GM12864 (cell line): ENCODE results near the gene DCTN2.
"Not testable (repeated sequence)": the region's sequence is repeated elsewhere in the genome, so short reads cannot be mapped to it uniquely, and the experiment has no call there.

Experiments
- DNase-seq: peaks from one replicate; pipeline ENCODE4 v3.0.0-alpha.2; 2011; ENCODE audit warnings: low read depth
- H3K4me3 ChIP-seq: 2 replicates; pipeline ENCODE4 v1.5.1; 2011; ENCODE audit warnings: mild to moderate bottlenecking, low read depth, low read length, control low read depth
- CTCF ChIP-seq: IDR thresholded peaks from 2 replicates; pipeline ENCODE4 v1.5.1; 2011; ENCODE audit warnings: low read depth, mild to moderate bottlenecking, moderate library complexity, low read length, control low read depth, inconsistent platforms; ENCODE audit errors: missing control alignments

DCTN2 gene

GRCh38 chr12:57575771-57576612 is 29.0 kb upstream of the DCTN2 start:
- no peak for DNase-seq
- no peak overlapping the region for H3K4me3 ChIP-seq
- TF ChIP-seq CTCF = no peak

DNA sequence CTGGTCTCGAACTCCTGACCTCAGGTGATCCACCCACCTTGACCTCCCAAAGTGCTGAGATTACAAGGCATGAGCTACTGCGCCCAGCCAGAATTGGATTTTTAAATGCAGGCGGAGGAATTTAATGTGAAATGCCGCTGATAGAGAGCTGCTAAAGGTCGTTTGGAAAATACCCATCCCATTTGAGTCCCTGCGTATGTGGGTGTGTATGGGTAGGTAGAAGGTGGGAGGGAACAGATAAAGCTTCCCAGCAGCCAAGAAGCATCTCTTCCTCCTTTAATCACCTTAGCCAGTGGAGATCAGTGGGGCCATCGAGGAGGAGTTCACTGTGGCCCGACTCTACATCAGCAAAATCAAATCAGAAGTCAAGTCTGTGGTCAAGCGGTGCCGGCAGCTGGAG is 27.8 kb upstream of the DCTN2 start:
- H3K4me3 ChIP-seq = no peak overlapping the region
- TF ChIP-seq CTCF = no peak
- DNase-seq = no peak

GRCh38 chr12:57571926-57572762 is 25.2 kb upstream of the DCTN2 start:
- no peak for DNase-seq
- no peak overlapping the region for H3K4me3 ChIP-seq
- TF ChIP-seq CTCF = no peak

DNA sequence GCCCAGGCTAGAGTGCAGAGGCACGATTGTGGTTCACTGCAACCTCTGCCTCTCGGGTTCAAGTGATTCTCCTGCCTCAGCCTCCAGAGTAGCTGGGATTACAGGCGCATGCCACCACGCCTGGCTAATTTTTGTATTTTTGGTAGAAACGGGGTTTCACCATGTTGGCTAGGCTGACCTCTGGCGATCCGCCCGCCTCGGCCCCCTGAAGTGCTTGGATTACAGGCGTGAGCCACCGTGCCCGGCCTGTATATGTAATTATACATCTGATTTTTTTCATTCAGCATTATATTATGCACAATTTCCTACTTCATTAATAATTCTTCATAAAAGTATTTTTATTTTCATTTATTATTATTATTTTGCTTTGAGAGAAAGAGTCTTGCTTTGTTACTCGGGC is 23.4 kb upstream of the DCTN2 start:
- not testable (repeated sequence) for H3K4me3 ChIP-seq, DNase-seq

DNA sequence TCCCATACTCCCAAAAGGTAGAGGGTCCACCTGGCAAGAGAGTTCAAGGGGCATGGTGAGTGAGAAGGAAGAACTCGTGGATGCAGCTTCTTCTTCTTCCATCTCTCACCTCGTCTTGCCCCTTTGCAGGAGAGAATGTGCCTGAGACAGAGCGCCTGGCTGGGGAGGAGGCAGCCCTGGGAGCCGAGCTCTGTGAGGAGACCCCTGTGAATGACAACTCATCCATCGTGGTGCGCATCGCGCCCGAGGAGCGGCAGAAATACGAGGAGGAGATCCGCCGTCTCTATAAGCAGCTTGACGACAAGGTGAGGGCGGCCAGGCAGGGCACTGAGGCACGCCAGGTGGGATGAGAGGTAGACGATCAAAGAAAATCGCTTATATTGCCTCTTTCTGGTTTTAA is 22.9 kb upstream of the DCTN2 start:
- no peak for DNase-seq
- no peak overlapping the region for H3K4me3 ChIP-seq
- no peak for TF ChIP-seq CTCF

DNA sequence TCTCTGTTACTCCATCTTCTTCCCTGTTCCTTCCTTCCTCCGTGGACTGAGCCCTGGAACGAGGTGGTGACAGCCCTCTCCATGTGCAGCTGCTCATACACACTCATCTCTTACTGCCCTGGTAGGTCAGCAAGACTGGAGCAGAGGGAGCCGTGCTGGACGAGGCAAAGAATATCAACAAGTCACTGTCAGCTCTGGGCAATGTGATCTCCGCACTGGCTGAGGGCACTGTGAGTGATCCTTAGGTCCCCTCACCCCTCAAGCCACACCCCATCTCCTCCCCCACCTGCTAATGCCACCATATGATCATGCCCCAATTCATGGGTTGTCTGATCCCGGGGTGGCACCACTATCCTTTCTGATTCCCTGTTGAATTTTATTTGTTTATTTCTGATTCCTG is 21.8 kb upstream of the DCTN2 start:
- no peak for TF ChIP-seq CTCF
- DNase-seq = no peak

GRCh38 chr12:57564178-57564740 is 17.3 kb upstream of the DCTN2 start:
- no peak for TF ChIP-seq CTCF
- DNase-seq = no peak
- no peak overlapping the region for H3K4me3 ChIP-seq

More for the DNA sequence above, 21.8 kb upstream of the DCTN2 start:
- no peak overlapping the region for H3K4me3 ChIP-seq
